Measurements from ENCODE around the gene MMP17.

DNA sequence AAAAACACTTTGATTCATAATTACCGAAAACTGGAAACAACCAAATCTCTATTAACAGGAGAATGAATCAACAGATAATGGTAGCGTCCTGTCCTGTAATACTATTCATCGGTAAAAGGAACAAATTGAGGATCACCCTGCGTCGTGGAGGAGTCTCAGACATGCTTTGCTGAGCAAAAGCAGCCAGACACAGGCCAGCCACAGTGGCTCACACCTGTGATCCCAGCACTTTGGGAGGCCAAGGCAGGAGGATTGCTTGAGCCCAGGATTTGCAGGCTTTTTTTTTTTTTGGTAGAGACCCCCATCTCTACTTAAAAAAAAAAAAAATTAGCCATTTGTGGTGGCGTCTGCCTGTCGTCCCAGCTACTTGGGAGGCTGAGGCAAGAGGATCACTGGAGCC lies 34.1 kb upstream of the MMP17 start:
- TF ChIP-seq POLR2A (IDR thresholded peaks at IDR 0.05) (no peak), CTCF (IDR thresholded peaks at IDR 0.05) (no peak), POLR2AphosphoS5 (IDR thresholded peaks at IDR 0.05) (no peak), EP300 (IDR thresholded peaks at IDR 0.05) (no peak)
